Measurements from ENCODE around the gene FARP2.

GRCh38 chr2:241501551-241501950 lies 145.5 kb downstream of the FARP2 start:
- TF ChIP-seq CTCF (IDR thresholded peaks at IDR 0.05) (no peak), POLR2AphosphoS5 (IDR thresholded peaks at IDR 0.05) (no peak), POLR2A (IDR thresholded peaks at IDR 0.05) (no peak)
